WTC11 (cell line): ENCODE measurements around the gene RYR2. TPM values are rescaled to one million over a fixed set of nuclear protein-coding genes. Genes with fewer than 3 reads are reported as not detected.

Experiments used
- ATAC-seq: fragments of 200-7000 bp; cut with Tn5 transposase; 2 replicates; pipeline ENCODE4 v1.10.0; 2021; ENCODE audit warnings: mild to moderate bottlenecking, moderate library complexity
- CTCF ChIA-PET: fragments of 300-600 bp; sonication (Branson Sonifier 250); formaldehyde crosslinking; loops from one replicate; lab custom pipeline; 2021; ENCODE audit warnings: antibody characterized with exemption; lab: Charles Lee
- POLR2A ChIA-PET: fragments of 350-600 bp; sonication (Branson Sonifier 250); formaldehyde crosslinking; loops from one replicate; lab custom pipeline; 2021; ENCODE audit warnings: antibody characterized with exemption; lab: Charles Lee
- DNase-seq: peaks from one replicate; pipeline ENCODE4 v3.0.0; 2021; ENCODE audit warnings: low spot score
- H3K27ac Mint-ChIP-seq: 2 replicates; pipeline ENCODE4 v1.8.0; 2021; ENCODE audit warnings: mixed read lengths
- H3K27me3 Mint-ChIP-seq: 2 replicates; pipeline ENCODE4 v1.8.0; 2021; ENCODE audit warnings: low read depth, mild to moderate bottlenecking, moderate library complexity, mixed read lengths
- H3K36me3 Mint-ChIP-seq: 2 replicates; pipeline ENCODE4 v1.8.0; 2021; ENCODE audit warnings: mixed read lengths
- H3K4me1 Mint-ChIP-seq: 2 replicates; pipeline ENCODE4 v1.8.0; 2022; ENCODE audit warnings: mixed read lengths
- H3K4me3 Mint-ChIP-seq: 2 replicates; pipeline ENCODE4 v1.8.0; 2021; ENCODE audit warnings: mild to moderate bottlenecking, moderate library complexity, mixed read lengths
- H3K9me3 Mint-ChIP-seq: 2 replicates; pipeline ENCODE4 v1.8.0; 2021; ENCODE audit warnings: mixed read lengths
- ATF1 ChIP-seq: sonication (generic); formaldehyde crosslinking; IDR thresholded peaks from 2 replicates; pipeline ENCODE4 v1.8.1; 2023; ENCODE audit warnings: mild to moderate bottlenecking, moderate library complexity, missing genetic modification reagents
- CREM ChIP-seq: sonication (generic); formaldehyde crosslinking; IDR thresholded peaks from 2 replicates; pipeline ENCODE4 v1.8.1; 2022; ENCODE audit warnings: mild to moderate bottlenecking, missing genetic modification reagents, moderate library complexity
- ESRRA ChIP-seq: sonication (generic); formaldehyde crosslinking; IDR thresholded peaks from 2 replicates; pipeline ENCODE4 v1.8.1; 2022; ENCODE audit warnings: mild to moderate bottlenecking, missing genetic modification reagents, borderline replicate concordance
- ETV6 ChIP-seq: sonication (generic); formaldehyde crosslinking; IDR thresholded peaks from 2 replicates; pipeline ENCODE4 v1.8.1; 2022; ENCODE audit warnings: mild to moderate bottlenecking, missing genetic modification reagents
- FOXK1 ChIP-seq: sonication (generic); formaldehyde crosslinking; IDR thresholded peaks from 2 replicates; pipeline ENCODE4 v1.8.0; 2022; ENCODE audit warnings: mild to moderate bottlenecking, moderate library complexity, missing genetic modification reagents
- GABPB1 ChIP-seq: sonication (generic); formaldehyde crosslinking; IDR thresholded peaks from 2 replicates; pipeline ENCODE4 v1.8.1; 2023; ENCODE audit warnings: mild to moderate bottlenecking, missing genetic modification reagents
- JAZF1 ChIP-seq: fragments of 250-450 bp; sonication (Bioruptor Pico); IDR thresholded peaks from 2 replicates; pipeline ENCODE4 v1.9.0; 2021; ENCODE audit warnings: moderate library complexity, mild to moderate bottlenecking, inconsistent platforms
- KAT7 ChIP-seq: sonication (generic); formaldehyde crosslinking; IDR thresholded peaks from 2 replicates; pipeline ENCODE4 v1.8.1; 2023; ENCODE audit warnings: missing genetic modification reagents, mild to moderate bottlenecking, borderline replicate concordance
- NFE2L1 ChIP-seq: sonication (generic); formaldehyde crosslinking; IDR thresholded peaks from 2 replicates; pipeline ENCODE4 v1.8.1; 2023; ENCODE audit warnings: missing genetic modification reagents
- NR2C2 ChIP-seq: sonication (generic); formaldehyde crosslinking; IDR thresholded peaks from 2 replicates; pipeline ENCODE4 v1.8.0; 2022; ENCODE audit warnings: mild to moderate bottlenecking, missing genetic modification reagents
- NR3C1 ChIP-seq: sonication (generic); formaldehyde crosslinking; conservative IDR thresholded peaks from 2 replicates; pipeline ENCODE4 v1.8.1; 2023; ENCODE audit warnings: low read depth, mild to moderate bottlenecking, missing genetic modification reagents
- RORB ChIP-seq: fragments of 250-450 bp; sonication (Bioruptor Pico); IDR thresholded peaks from 2 replicates; pipeline ENCODE4 v1.9.0; 2021; ENCODE audit warnings: mild to moderate bottlenecking
- TEAD1 ChIP-seq: sonication (generic); formaldehyde crosslinking; IDR thresholded peaks from 2 replicates; pipeline ENCODE4 v1.8.0; 2022; ENCODE audit warnings: mild to moderate bottlenecking, missing genetic modification reagents
- TP53 ChIP-seq: sonication (generic); formaldehyde crosslinking; IDR thresholded peaks from 2 replicates; pipeline ENCODE4 v1.8.1; 2023; ENCODE audit warnings: mild to moderate bottlenecking, missing genetic modification reagents
- ZNF138 ChIP-seq: sonication (generic); formaldehyde crosslinking; conservative IDR thresholded peaks from 2 replicates; pipeline ENCODE4 v1.8.1; 2022; ENCODE audit warnings: mild to moderate bottlenecking, moderate library complexity, missing genetic modification reagents
- ZNF263 ChIP-seq: sonication (generic); formaldehyde crosslinking; IDR thresholded peaks from 2 replicates; pipeline ENCODE4 v1.8.1; 2022; ENCODE audit warnings: low read depth, mild to moderate bottlenecking, moderate library complexity, missing genetic modification reagents
- ZNF416 ChIP-seq: fragments of 250-450 bp; sonication (Bioruptor Pico); IDR thresholded peaks from 2 replicates; pipeline ENCODE4 v1.9.0; 2021; ENCODE audit warnings: mild to moderate bottlenecking, inconsistent platforms
- ZNF423 ChIP-seq: fragments of 250-450 bp; sonication (Bioruptor Pico); IDR thresholded peaks from 2 replicates; pipeline ENCODE4 v2.1.2; 2022; ENCODE audit warnings: mild to moderate bottlenecking, moderate library complexity
- total RNA-seq: library from RNA; stranded (reverse); gene quantifications from 3 replicates; pipeline ENCODE4 v1.2.3, GENCODE V29; 2021
- TF ChIP-seq, protein P1 (sequence below): sonication (generic); formaldehyde crosslinking; IDR thresholded peaks from 2 replicates; pipeline ENCODE4 v1.8.1; 2022; ENCODE audit warnings: missing genetic modification reagents, borderline replicate concordance
- TF ChIP-seq, protein P2 (sequence below): fragments of 200-600 bp; IDR thresholded peaks from 2 replicates; pipeline ENCODE4 v1.8.0; 2022; ENCODE audit warnings: antibody characterized with exemption
- TF ChIP-seq, protein P3 (sequence below): sonication (generic); formaldehyde crosslinking; IDR thresholded peaks from 2 replicates; pipeline ENCODE4 v1.8.1; 2023; ENCODE audit warnings: mild to moderate bottlenecking, missing genetic modification reagents
- TF ChIP-seq, protein P4 (sequence below): sonication (generic); formaldehyde crosslinking; IDR thresholded peaks from 2 replicates; pipeline ENCODE4 v1.8.1; 2022; ENCODE audit warnings: mild to moderate bottlenecking, missing genetic modification reagents, moderate library complexity, borderline replicate concordance
- TF ChIP-seq, protein P5 (sequence below): sonication (generic); formaldehyde crosslinking; IDR thresholded peaks from 2 replicates; pipeline ENCODE4 v1.8.0; 2022; ENCODE audit warnings: mild to moderate bottlenecking, missing genetic modification reagents
- TF ChIP-seq, protein P6 (sequence below): fragments of 250-450 bp; sonication (Bioruptor Pico); IDR thresholded peaks from 2 replicates; pipeline ENCODE4 v1.9.0; 2021; ENCODE audit warnings: mild to moderate bottlenecking, borderline replicate concordance

Gene RYR2
- total RNA-seq, 1 experiment from 2014 or later = 7.9 TPM

DNA sequence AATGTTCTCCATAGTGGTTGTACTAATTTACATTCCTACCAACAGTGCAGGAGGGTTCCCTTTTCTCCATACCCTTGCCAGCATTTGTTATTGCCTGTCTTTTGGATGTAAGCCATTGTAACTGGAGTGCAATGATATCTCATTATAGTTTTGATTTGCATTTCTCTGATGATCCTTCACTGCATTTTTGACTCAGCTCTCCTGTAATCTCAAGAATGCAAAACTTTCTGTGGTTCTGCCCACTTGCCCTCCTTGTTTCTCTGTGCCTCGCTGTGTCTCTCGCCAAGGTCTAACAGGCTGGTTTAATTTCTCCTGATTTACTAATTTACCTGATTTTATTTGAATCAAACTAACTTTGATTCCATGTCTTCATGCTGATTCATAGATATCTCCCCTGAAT lies 440.8 kb downstream of the RYR2 start:
- no peak for ATAC-seq
- H3K9me3 Mint-ChIP-seq = peaks cover 5% of the 10 kb centered on the region
- no peak overlapping the region for H3K4me3 Mint-ChIP-seq
- H3K27me3 Mint-ChIP-seq = no peaks in the 10 kb centered on the region
- CTCF ChIA-PET = no interaction called here
- H3K27ac Mint-ChIP-seq = no peak overlapping the region
- peaks cover 13% of the 10 kb centered on the region for H3K4me1 Mint-ChIP-seq
- H3K36me3 Mint-ChIP-seq = no peaks in the 10 kb centered on the region; the same call in 1 of the 2 replicates
- POLR2A ChIA-PET = no interaction called here
- DNase-seq = no peak
- TF ChIP-seq NR2C2 = no peak
- TF ChIP-seq, protein P1, sequence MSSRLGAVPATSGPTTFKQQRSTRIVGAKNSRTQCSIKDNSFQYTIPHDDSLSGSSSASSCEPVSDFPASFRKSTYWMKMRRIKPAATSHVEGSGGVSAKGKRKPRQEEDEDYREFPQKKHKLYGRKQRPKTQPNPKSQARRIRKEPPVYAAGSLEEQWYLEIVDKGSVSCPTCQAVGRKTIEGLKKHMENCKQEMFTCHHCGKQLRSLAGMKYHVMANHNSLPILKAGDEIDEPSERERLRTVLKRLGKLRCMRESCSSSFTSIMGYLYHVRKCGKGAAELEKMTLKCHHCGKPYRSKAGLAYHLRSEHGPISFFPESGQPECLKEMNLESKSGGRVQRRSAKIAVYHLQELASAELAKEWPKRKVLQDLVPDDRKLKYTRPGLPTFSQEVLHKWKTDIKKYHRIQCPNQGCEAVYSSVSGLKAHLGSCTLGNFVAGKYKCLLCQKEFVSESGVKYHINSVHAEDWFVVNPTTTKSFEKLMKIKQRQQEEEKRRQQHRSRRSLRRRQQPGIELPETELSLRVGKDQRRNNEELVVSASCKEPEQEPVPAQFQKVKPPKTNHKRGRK (CRISPR knock-in tag) = no peak
- TF ChIP-seq ZNF263 (CRISPR knock-in tag) = no peak

DNA sequence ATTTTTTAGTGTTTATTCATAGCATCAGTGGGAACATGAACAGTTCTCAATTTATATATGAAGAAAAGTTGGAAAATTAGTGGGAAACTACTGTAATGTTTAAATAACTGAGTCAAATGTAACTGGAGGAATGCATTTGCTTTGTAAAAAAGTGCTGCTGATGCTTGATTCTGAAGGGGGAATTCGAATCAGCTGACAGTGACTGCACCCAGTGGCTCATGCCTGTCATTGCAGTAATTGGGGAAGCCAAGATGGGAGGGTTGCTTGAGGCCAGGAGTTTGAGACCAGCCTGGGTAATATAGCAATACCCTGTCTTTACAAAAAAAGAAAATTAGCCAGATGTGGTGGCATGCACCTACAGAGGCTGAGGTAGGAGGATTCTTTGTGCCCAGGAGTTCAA lies 450.4 kb downstream of the RYR2 start:
- no peaks in the 10 kb centered on the region for H3K27me3 Mint-ChIP-seq
- POLR2A ChIA-PET = no interaction called here
- no peak overlapping the region for H3K4me3 Mint-ChIP-seq
- no peaks in the 10 kb centered on the region for H3K9me3 Mint-ChIP-seq
- H3K27ac Mint-ChIP-seq = no peak overlapping the region
- 0 out of 2 replicates have a peak, but pooled peaks cover 3% of the 10 kb centered on the region for H3K36me3 Mint-ChIP-seq
- ATAC-seq = peak; percentile 81
- CTCF ChIA-PET = interaction anchor here (1.0 kb wide), 1 partner anchor 21 kb away, joined by 3 read pairs; no protein-coding TSS in a partner anchor
- TF ChIP-seq NFE2L1 (CRISPR knock-in tag) (no peak), ESRRA (CRISPR knock-in tag) (no peak), ZNF138 (no peak), ZNF423 (CRISPR knock-in tag) (no peak), NR3C1 (CRISPR knock-in tag) (no peak)
- TF ChIP-seq, protein P2, sequence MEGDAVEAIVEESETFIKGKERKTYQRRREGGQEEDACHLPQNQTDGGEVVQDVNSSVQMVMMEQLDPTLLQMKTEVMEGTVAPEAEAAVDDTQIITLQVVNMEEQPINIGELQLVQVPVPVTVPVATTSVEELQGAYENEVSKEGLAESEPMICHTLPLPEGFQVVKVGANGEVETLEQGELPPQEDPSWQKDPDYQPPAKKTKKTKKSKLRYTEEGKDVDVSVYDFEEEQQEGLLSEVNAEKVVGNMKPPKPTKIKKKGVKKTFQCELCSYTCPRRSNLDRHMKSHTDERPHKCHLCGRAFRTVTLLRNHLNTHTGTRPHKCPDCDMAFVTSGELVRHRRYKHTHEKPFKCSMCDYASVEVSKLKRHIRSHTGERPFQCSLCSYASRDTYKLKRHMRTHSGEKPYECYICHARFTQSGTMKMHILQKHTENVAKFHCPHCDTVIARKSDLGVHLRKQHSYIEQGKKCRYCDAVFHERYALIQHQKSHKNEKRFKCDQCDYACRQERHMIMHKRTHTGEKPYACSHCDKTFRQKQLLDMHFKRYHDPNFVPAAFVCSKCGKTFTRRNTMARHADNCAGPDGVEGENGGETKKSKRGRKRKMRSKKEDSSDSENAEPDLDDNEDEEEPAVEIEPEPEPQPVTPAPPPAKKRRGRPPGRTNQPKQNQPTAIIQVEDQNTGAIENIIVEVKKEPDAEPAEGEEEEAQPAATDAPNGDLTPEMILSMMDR = 0 out of 2 replicates have a peak, but pooled peaks have one; percentile 20
- TF ChIP-seq, protein P3, sequence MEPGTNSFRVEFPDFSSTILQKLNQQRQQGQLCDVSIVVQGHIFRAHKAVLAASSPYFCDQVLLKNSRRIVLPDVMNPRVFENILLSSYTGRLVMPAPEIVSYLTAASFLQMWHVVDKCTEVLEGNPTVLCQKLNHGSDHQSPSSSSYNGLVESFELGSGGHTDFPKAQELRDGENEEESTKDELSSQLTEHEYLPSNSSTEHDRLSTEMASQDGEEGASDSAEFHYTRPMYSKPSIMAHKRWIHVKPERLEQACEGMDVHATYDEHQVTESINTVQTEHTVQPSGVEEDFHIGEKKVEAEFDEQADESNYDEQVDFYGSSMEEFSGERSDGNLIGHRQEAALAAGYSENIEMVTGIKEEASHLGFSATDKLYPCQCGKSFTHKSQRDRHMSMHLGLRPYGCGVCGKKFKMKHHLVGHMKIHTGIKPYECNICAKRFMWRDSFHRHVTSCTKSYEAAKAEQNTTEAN (CRISPR knock-in tag) = no peak
- DNase-seq = peak; percentile 32
- no peaks in the 10 kb centered on the region for H3K4me1 Mint-ChIP-seq

DNA sequence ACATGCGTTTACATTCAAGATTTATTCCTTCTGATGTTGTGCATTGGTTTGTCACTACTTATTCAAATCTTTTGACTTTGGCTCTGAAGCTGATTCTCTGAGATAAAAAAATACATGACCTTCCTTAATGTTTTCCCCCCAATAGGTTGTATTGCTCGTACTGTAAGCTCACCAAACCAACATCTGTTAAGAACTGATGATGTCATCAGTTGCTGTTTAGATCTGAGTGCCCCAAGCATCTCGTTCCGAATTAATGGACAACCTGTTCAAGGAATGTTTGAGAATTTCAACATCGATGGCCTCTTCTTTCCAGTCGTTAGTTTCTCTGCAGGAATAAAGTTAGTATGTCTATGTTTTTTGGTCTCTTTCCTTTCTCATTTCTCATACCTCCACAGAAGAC lies 458.6 kb downstream of the RYR2 start:
- ChIA-PET POLR2A (no interaction called here), CTCF (no interaction called here)
- ATAC-seq (no peak), DNase-seq (no peak)
- no peaks in the 10 kb centered on the region for H3K4me1 Mint-ChIP-seq
- no peak overlapping the region for H3K4me3 Mint-ChIP-seq
- no peaks in the 10 kb centered on the region for H3K9me3 Mint-ChIP-seq
- no peaks in the 10 kb centered on the region for H3K27me3 Mint-ChIP-seq
- no peak overlapping the region for H3K27ac Mint-ChIP-seq
- peaks cover 6% of the 10 kb centered on the region; the same call in 1 of the 2 replicates for H3K36me3 Mint-ChIP-seq
- TF ChIP-seq ZNF416 (CRISPR knock-in tag) (no peak), NFE2L1 (CRISPR knock-in tag) (no peak), RORB (no peak), ATF1 (CRISPR knock-in tag) (no peak), TP53 (CRISPR knock-in tag) (no peak), ETV6 (CRISPR knock-in tag) (no peak), FOXK1 (CRISPR knock-in tag) (no peak), KAT7 (CRISPR knock-in tag) (no peak), GABPB1 (CRISPR knock-in tag) (no peak), CREM (CRISPR knock-in tag) (no peak), JAZF1 (CRISPR knock-in tag) (no peak), TEAD1 (no peak)
- TF ChIP-seq, protein P4, sequence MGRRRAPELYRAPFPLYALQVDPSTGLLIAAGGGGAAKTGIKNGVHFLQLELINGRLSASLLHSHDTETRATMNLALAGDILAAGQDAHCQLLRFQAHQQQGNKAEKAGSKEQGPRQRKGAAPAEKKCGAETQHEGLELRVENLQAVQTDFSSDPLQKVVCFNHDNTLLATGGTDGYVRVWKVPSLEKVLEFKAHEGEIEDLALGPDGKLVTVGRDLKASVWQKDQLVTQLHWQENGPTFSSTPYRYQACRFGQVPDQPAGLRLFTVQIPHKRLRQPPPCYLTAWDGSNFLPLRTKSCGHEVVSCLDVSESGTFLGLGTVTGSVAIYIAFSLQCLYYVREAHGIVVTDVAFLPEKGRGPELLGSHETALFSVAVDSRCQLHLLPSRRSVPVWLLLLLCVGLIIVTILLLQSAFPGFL = no peak
- TF ChIP-seq, protein P5, sequence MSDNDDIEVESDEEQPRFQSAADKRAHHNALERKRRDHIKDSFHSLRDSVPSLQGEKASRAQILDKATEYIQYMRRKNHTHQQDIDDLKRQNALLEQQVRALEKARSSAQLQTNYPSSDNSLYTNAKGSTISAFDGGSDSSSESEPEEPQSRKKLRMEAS (CRISPR knock-in tag) = no peak
- TF ChIP-seq, protein P6, sequence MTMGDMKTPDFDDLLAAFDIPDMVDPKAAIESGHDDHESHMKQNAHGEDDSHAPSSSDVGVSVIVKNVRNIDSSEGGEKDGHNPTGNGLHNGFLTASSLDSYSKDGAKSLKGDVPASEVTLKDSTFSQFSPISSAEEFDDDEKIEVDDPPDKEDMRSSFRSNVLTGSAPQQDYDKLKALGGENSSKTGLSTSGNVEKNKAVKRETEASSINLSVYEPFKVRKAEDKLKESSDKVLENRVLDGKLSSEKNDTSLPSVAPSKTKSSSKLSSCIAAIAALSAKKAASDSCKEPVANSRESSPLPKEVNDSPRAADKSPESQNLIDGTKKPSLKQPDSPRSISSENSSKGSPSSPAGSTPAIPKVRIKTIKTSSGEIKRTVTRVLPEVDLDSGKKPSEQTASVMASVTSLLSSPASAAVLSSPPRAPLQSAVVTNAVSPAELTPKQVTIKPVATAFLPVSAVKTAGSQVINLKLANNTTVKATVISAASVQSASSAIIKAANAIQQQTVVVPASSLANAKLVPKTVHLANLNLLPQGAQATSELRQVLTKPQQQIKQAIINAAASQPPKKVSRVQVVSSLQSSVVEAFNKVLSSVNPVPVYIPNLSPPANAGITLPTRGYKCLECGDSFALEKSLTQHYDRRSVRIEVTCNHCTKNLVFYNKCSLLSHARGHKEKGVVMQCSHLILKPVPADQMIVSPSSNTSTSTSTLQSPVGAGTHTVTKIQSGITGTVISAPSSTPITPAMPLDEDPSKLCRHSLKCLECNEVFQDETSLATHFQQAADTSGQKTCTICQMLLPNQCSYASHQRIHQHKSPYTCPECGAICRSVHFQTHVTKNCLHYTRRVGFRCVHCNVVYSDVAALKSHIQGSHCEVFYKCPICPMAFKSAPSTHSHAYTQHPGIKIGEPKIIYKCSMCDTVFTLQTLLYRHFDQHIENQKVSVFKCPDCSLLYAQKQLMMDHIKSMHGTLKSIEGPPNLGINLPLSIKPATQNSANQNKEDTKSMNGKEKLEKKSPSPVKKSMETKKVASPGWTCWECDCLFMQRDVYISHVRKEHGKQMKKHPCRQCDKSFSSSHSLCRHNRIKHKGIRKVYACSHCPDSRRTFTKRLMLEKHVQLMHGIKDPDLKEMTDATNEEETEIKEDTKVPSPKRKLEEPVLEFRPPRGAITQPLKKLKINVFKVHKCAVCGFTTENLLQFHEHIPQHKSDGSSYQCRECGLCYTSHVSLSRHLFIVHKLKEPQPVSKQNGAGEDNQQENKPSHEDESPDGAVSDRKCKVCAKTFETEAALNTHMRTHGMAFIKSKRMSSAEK = no peak
